ENCODE data around the gene HCFC2.
"Not testable (repeated sequence)": the region's sequence is repeated elsewhere in the genome, so short reads cannot be mapped to it uniquely, and the experiment has no call there.

Gene HCFC2

GRCh38 chr12:104064031-104064841, at the start of gene HCFC2:
TSS of gene HCFC2 (plus strand) at chr12:104064531. CDS start at chr12:104064561, 30 bp downstream.
- peak; percentile 96 for DNase-seq (ENCODE audit: low spot score)

GRCh38 chr12:104021862-104022261, 42.5 kb upstream of the HCFC2 start:
- not testable (repeated sequence) for DNase-seq (ENCODE audit: low spot score)

- no peak for DNase-seq (ENCODE audit: low spot score)
These were observed 41.5 kb upstream of the HCFC2 start for GRCh38 chr12:104022786-104023185.

- no peak for DNase-seq (ENCODE audit: low spot score)
These were observed 40.6 kb upstream of the HCFC2 start for GRCh38 chr12:104023710-104024109.

GRCh38 chr12:104024348-104024747, 40.0 kb upstream of the HCFC2 start:
- no peak for DNase-seq (ENCODE audit: low spot score)

- DNase-seq (ENCODE audit: low spot score), result no peak
These were observed 38.6 kb upstream of the HCFC2 start for GRCh38 chr12:104025771-104026170.

- no peak for DNase-seq (ENCODE audit: low spot score)
These were observed 37.3 kb upstream of the HCFC2 start for GRCh38 chr12:104026841-104027599.

GRCh38 chr12:104030596-104030995, 33.7 kb upstream of the HCFC2 start:
- not testable (repeated sequence) for DNase-seq (ENCODE audit: low spot score)

- DNase-seq (ENCODE audit: low spot score), result not testable (repeated sequence)
These were observed 28.2 kb upstream of the HCFC2 start for GRCh38 chr12:104036143-104036542.

- not testable (repeated sequence) for DNase-seq (ENCODE audit: low spot score)
These were observed 24.6 kb upstream of the HCFC2 start for GRCh38 chr12:104039769-104040168.

GRCh38 chr12:104042580-104042979, 21.8 kb upstream of the HCFC2 start:
- DNase-seq (ENCODE audit: low spot score), result no peak

- no peak for DNase-seq (ENCODE audit: low spot score)
These were observed 20.2 kb upstream of the HCFC2 start for GRCh38 chr12:104044158-104044557.

GRCh38 chr12:104046306-104046705, 18.0 kb upstream of the HCFC2 start:
- no peak for DNase-seq (ENCODE audit: low spot score)

GRCh38 chr12:104048162-104048561, 16.2 kb upstream of the HCFC2 start:
- no peak for DNase-seq (ENCODE audit: low spot score)

GRCh38 chr12:104048811-104049210, 15.5 kb upstream of the HCFC2 start:
- DNase-seq (ENCODE audit: low spot score), result no peak

GRCh38 chr12:104049278-104049902, 14.9 kb upstream of the HCFC2 start:
- DNase-seq (ENCODE audit: low spot score), result no peak

GRCh38 chr12:104049903-104050356, 14.4 kb upstream of the HCFC2 start, which contains the start of gene GLT8D2:
TSS of gene GLT8D2 (minus strand) at chr12:104050187. CDS start at chr12:104019648, 30,539 bp downstream.
- no peak for DNase-seq (ENCODE audit: low spot score)

GRCh38 chr12:104050436-104050835, 13.9 kb upstream of the HCFC2 start:
- DNase-seq (ENCODE audit: low spot score), result no peak

GRCh38 chr12:104054681-104055346, 9.5 kb upstream of the HCFC2 start:
- DNase-seq (ENCODE audit: low spot score), result no peak

- DNase-seq (ENCODE audit: low spot score), result no peak
These were observed 8.5 kb upstream of the HCFC2 start for GRCh38 chr12:104055686-104056388.

GRCh38 chr12:104056419-104056972, 7.8 kb upstream of the HCFC2 start:
- DNase-seq (ENCODE audit: low spot score), result no peak
